Measurements from ENCODE around the gene SLC9C1.
A peak's percentile ranks its signal among the peaks of the same experiment; 100 is the strongest.

The SLC9C1 gene

DNA sequence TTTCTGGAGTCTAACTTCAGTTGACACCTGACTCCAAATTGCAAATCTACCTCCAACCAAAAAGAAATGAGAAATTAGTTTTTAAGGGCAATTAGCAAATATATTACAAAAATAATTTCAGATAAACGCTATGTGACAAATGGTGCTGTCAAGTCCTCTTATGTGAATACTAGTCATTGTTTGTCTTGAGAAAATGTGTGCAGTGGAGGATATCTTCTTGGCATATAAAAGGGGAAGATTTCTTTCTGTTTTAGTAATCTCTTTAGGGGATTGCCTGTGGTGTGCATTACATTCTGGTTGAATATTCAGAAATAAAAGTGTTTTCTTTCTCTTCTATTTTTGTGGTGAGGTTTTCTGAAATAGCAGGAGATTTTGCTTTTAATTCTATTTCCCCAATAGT lies 158.0 kb downstream of the SLC9C1 start:
- H3K27ac ChIP-seq = no peak overlapping the region

DNA sequence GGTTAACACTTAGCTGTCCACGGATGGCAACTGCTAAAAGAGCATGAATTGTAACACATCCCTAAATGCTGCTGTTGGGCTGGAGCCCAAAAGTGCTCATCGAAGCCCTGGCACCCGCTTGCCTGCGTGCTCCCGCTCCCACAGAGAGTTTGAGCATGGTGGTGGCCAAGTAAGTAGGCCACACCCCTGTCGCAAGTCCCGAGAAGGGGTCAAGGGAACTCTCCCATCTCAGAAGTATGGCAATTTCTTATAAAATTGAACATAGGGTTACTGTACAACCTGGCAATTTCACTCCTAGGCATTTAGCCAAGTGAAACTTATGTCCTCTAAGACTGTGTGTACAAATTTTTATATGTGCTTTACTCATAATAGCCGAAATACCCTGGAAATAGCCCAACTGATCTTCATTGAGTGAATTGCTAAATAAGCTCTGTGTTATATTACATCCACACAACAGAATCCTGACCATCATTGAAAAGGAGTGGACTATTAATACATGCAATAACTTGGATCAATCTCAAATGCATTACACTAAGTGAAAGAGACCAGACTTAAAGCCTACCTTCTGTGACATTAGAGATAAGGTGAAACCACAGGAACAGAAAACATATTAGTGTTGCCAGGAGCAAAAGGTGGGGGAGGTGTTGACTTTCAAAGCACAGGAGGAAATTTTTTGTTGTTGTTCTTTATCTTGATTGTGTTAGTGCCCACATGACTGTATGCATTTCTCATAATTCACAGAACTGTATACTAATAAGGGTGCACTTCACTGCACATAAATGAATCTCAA lies 159.5 kb downstream of the SLC9C1 start:
- H3K27ac ChIP-seq = peak overlapping the region; percentile 74
- TF ChIP-seq, protein P1, sequence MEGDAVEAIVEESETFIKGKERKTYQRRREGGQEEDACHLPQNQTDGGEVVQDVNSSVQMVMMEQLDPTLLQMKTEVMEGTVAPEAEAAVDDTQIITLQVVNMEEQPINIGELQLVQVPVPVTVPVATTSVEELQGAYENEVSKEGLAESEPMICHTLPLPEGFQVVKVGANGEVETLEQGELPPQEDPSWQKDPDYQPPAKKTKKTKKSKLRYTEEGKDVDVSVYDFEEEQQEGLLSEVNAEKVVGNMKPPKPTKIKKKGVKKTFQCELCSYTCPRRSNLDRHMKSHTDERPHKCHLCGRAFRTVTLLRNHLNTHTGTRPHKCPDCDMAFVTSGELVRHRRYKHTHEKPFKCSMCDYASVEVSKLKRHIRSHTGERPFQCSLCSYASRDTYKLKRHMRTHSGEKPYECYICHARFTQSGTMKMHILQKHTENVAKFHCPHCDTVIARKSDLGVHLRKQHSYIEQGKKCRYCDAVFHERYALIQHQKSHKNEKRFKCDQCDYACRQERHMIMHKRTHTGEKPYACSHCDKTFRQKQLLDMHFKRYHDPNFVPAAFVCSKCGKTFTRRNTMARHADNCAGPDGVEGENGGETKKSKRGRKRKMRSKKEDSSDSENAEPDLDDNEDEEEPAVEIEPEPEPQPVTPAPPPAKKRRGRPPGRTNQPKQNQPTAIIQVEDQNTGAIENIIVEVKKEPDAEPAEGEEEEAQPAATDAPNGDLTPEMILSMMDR (conservative IDR thresholded peaks at IDR 0.05) = no peak
- no peak for TF ChIP-seq ZFX (IDR thresholded peaks at IDR 0.05)

More for the DNA sequence above, 158.0 kb downstream of the SLC9C1 start:
- TF ChIP-seq ZFX (IDR thresholded peaks at IDR 0.05) = no peak
- TF ChIP-seq, protein P1 (conservative IDR thresholded peaks at IDR 0.05) = no peak

DNA sequence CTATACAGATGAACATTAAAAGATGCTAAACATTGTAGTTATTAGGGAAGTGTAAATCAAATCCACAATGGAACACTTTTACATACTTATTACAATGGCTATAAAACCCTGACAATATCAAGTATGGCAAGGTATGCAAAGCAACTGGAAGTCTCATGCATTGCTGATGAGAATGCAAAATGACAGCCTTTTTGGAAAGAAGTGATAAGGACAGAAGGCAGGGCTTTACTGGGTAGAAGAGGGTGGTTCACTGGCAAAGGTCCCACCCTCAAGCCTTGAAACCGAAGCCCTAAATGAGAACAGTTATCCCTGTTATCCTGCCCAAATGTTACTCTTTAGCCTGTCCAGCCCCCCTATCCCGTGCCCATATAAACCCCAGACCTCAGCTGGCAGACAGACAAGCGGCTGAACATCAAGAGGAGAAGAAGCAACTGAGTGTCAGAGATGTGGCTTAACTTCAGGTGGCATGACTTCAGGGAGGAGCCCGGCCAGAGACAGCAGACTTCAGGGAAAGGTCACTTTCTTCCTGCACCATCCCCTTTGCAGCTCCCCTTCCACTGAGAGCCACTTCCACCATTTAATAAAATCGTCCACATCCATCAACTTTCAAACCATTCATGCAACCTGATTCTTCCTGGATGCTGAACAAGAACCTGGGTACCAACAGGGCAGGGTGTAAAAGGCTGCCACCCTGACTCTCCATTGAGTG lies 160.2 kb downstream of the SLC9C1 start:
- TF ChIP-seq ZFX (IDR thresholded peaks at IDR 0.05) = no peak
- TF ChIP-seq, protein P1 (conservative IDR thresholded peaks at IDR 0.05) = no peak
- H3K27ac ChIP-seq = peak overlapping the region; percentile 74

DNA sequence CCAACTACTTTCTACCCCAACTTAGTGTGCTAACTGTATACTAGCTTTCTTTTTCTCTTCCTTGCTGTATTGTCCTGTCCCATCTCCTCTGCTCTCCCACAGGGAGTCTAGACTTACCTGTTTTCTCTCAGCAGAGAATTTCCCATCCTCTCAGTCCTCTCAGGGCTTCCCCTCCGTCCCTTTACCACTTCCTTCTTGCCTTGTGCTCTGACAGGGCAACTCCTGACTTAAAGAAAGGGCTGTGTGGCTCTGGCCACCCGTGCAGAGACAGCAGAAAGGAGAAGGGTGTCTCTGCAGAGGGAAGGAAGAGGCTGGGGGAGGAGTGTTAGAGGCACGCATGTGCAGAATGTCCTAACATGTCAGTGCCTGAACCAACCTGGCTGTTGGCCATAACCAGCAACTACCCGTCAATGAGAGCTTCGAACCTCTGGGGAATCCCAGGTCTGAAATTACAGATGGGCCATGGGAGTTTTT lies 161.0 kb downstream of the SLC9C1 start, which contains the start of gene GCSAM:
Gene GCSAM (minus strand): TSS at position 274 of the 474 bp plus-strand sequence. CDS start 128 bp downstream, at position 146.
- peak within 1 kb of the TSS; percentile 74 for H3K27ac ChIP-seq
- TF ChIP-seq, protein P1 (conservative IDR thresholded peaks at IDR 0.05) = no peak
- TF ChIP-seq ZFX (IDR thresholded peaks at IDR 0.05) = no peak

DNA sequence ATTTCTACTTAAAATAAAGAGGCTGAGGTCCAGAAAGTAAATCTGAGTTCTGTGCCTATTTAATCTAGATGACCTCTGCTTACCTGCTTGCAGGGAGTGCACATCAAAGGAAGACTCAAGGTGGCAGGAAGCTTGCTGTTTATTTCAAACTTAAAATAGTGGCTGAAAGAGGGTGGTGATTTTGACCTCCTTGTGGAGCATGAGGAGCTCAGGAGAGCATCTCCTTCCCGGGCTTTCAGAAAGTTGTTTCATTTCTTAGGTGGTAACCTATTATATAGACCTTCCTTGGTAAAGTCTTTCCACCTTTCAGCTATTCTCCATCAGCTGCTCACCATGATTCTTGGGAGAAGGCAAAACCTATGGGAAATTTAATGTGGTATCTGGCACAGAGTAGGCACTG lies 161.5 kb downstream of the SLC9C1 start:
- no peak overlapping the region for H3K27ac ChIP-seq
- no peak for TF ChIP-seq ZFX (IDR thresholded peaks at IDR 0.05)
- TF ChIP-seq, protein P1 (conservative IDR thresholded peaks at IDR 0.05) = no peak

DNA sequence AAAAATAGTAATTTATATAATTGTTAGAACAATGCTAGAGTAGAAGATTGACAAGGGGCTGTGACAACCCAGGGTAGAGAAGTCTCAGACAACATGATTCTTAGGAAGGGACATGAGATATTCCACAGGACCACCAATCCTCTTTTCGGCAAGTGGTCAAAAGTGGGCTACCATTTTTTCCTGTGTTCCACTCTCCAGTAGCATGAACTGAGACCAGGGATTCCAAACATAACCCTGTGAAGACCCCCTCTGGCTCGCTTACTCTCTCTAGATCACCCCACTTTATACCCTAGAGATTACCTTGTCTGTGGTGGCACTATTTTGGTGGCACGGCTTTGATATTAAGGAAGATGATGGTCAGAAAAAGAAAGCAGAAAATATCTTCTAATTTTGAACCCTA lies 161.9 kb downstream of the SLC9C1 start:
- no peak for TF ChIP-seq ZFX (IDR thresholded peaks at IDR 0.05)
- TF ChIP-seq, protein P1 (conservative IDR thresholded peaks at IDR 0.05) = no peak
- H3K27ac ChIP-seq = no peak overlapping the region

DNA sequence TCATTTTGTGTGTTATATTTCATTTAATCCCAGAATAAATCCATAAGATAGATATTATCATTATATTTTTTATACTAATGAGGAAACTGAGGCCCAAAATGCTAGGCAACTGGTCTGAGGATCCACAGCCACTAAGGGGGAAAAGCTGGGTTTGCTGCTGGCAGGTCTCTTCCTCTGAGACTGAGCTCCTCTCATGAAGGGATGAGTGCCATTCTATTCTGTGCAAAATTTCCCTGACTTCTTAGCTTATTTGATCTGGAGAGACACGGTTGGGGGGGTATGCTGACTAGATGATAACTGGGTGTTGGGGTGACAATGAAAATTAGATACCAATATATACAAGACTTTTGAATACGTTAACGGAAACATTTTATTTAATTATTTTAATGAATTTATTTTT lies 162.9 kb downstream of the SLC9C1 start:
- TF ChIP-seq, protein P1 (conservative IDR thresholded peaks at IDR 0.05) = no peak
- no peak for TF ChIP-seq ZFX (IDR thresholded peaks at IDR 0.05)

More for the DNA sequence above, 162.9 kb downstream of the SLC9C1 start:
- H3K27ac ChIP-seq = no peak overlapping the region

All from C4-2B (cell line).